ENCODE measurements around the gene ATG101.

- TF ChIP-seq CTCF (IDR thresholded peaks at IDR 0.05) (no peak), POLR2A (IDR thresholded peaks at IDR 0.05) (no peak)
These were observed 28.1 kb upstream of the ATG101 start for GRCh38 chr12:52041695-52042123.
